GM18868 (cell line): ENCODE results near the gene SENP8.
"Not testable (repeated sequence)": the region's sequence is repeated elsewhere in the genome, so short reads cannot be mapped to it uniquely, and the experiment has no call there.

Experiments
- ATAC-seq: cut with Tn5 transposase; IDR thresholded peaks from one replicate; pipeline ENCODE4 v1.9.1; 2021; ENCODE audit warnings: mild to moderate bottlenecking, moderate library complexity; ENCODE audit not compliant: unreplicated experiment

SENP8 gene

GRCh38 chr15:72118017-72118978 is at the start of gene SENP8, which contains the start of gene MYO9A:
TSS of gene SENP8 (plus strand) at chr15:72118403. CDS start at chr15:72139624, 21,221 bp downstream.
TSS of gene MYO9A (minus strand) at chr15:72118150. CDS start at chr15:72046563, 71,587 bp downstream.
- ATAC-seq = peak; percentile 55

DNA sequence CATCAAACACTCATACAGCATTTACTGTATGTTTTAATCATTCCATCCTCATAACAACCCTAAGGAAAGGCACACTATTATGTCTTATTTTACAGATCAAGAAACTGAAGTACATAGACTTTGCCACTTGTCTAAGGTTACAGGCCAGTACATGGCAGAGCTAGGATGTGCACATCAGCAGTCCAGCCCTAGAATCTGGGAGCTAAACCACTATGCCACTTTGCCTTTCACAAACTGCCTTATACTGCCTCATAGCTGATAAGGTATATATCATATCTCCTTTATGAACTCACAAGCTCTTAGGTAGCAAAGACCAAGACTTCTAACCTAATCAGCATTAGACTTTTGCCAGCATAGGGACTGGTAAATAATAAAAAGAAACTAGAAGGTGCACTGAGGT is 49.3 kb upstream of the SENP8 start:
- no peak for ATAC-seq

DNA sequence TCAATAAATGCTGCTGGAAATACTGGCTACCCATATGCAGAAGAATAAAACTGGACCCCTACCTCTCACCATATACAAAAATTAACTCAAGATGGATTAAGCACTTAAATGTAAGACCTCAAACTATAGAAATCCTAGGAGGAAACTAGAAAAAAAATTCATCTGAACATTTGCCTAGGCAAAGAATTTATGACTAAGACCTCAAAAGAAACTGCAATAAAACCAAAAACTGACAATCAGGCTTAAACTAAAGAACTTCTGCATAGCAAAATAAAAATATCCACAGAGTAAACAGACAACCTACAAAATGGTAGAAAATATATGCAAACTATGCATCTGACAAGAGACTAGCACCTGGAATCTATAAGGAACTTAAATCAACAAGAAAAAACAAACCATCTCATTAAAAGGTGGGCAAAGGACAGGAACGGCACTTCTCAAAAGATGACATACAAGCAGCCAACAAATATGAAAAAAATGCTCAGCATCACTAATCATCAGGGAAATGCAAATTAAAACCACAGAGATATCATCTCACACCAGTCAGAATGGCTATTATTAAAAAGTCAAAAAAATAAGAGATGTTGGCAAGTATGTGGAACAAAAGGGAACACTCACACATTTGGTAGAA is 47.3 kb upstream of the SENP8 start:
- no peak for ATAC-seq

DNA sequence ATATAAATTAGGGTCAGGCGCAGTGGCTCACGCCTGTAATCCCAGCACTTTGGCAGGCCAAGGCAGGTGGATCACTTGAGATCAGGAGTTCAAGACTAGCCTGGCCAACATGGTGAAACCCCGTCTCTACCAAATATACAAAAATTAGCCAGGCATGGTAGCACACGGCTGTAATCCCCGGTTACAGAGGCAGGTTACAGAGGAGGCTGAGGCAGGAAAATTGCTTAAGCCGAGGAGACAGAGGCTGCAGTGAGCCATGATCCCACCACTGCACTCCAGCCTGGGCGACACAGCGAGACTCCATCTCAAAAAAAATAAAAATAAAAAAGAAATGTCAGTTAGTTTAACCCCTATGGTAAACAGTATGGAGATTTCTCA is 46.8 kb upstream of the SENP8 start:
- not testable (repeated sequence) for ATAC-seq

GRCh38 chr15:72074335-72075060 is 43.7 kb upstream of the SENP8 start:
- ATAC-seq = no peak

DNA sequence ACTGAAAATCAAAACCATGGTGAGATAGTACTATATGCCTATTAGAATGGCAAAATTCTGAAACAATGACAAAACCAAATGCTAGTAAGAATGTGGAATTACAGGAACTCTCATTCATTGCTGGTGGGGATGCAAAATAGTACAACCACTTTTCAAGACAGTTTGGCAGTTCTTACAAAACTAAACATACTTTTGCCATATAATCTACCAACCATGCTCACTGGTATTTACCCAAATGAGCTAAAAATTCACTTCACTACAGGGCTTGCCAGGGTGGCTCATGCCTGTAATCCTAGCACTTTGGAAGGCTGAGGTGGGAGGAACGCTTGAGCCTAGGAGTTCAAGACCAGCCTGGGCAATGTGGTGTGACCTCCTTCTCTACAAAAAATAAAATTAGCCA is 40.3 kb upstream of the SENP8 start:
- ATAC-seq = no peak

- ATAC-seq = peak; percentile 65
These were observed 39.3 kb upstream of the SENP8 start for GRCh38 chr15:72078887-72079286.

GRCh38 chr15:72082176-72082575 is 36.0 kb upstream of the SENP8 start:
- no peak for ATAC-seq

- ATAC-seq = no peak
These were observed 32.0 kb upstream of the SENP8 start for GRCh38 chr15:72086010-72086697.

DNA sequence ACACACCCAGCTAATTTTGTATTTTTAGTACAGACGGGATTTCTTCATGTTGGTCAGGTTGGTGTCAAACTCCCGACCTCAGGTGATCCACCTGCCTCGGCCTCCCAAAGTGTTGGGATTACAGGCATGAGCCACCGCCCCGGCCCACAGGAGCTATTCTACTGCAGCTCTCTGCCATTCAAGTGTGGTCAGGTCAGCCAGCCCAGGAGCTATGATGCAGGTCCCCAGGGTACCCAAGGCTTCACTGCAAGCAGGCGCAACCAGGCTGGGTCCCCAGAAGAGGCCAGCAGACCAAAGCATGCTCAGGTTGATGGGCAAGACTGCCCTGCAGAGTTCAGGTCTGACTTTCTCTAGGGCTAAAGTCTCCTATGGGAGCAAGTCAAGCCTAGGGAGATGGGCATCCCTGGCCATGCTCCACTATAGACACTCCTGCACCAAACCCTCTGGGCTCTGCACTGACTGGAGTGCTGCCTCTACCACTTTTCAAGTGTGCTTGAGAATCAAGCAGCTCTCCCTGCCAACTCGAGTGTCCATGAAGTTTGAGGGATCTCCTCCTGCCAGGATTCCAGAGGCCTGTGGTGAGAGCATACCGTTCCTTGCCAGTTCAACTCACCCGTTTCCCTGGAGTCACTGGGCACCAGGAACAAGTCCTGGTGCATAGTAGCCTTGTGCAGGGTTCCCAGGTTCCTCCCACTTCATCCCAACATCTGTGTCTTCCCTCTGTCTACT is 31.1 kb upstream of the SENP8 start:
- no peak for ATAC-seq

- ATAC-seq = no peak
These were observed 26.2 kb upstream of the SENP8 start for GRCh38 chr15:72092006-72092405.

DNA sequence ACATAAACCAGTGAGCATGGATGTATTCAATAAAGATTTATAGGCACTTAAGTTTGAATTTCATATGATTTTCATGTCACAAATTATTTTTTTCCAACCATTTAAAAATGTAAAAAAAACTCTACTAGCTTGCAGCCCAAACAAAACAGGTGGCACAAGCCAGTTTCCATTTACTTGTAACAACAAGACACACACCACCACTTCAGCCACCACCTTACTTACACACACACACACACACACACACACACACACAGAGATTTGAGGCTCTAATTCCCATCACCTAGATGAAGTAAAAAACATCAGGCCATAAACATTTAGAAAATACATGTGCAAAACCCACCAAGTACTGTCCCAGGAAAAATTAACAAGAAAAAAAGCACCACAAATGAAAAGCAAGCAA is 25.5 kb upstream of the SENP8 start:
- no peak for ATAC-seq

- no peak for ATAC-seq
These were observed 21.4 kb upstream of the SENP8 start for GRCh38 chr15:72096796-72097195.

GRCh38 chr15:72098040-72098439 is 20.2 kb upstream of the SENP8 start:
- ATAC-seq = no peak

GRCh38 chr15:72099155-72099554 is 19.0 kb upstream of the SENP8 start:
- no peak for ATAC-seq

GRCh38 chr15:72100551-72100950 is 17.7 kb upstream of the SENP8 start:
- ATAC-seq = not testable (repeated sequence)

GRCh38 chr15:72105111-72105510 is 13.1 kb upstream of the SENP8 start:
- no peak for ATAC-seq

DNA sequence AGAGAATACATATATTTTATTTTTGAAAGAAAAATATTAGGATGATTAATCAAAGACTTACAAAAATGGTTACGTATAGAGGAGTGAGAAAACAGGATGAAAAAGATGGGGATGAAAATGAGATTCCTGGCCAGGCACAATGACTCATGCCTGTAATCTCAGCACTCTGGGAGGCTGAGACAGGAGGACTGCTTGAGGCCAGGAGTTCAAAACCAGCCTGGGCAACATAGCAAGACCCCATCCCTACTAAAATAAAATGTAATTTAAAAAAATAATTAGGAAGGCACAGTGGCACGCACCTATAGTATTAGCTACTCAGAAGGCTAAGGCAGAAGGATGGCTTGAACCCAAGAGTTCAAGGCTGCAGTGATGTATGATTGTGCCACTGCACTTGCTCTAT is 12.1 kb upstream of the SENP8 start:
- no peak for ATAC-seq

GRCh38 chr15:72110355-72110754 is 7.8 kb upstream of the SENP8 start:
- ATAC-seq = no peak

GRCh38 chr15:72112116-72112515 is 6.1 kb upstream of the SENP8 start:
- no peak for ATAC-seq
